Uterus (tissue), 2 donors: ENCODE data around the gene SH2D4B.

Experiments
- POLR2A ChIP-seq, 2 donors: fragments of 450-650 bp; IDR thresholded peaks; one replicate each; pipeline ENCODE4 v1.6.1; 2016; ENCODE audit warnings: antibody characterized with exemption in 2 of 2, mild to moderate bottlenecking in 1 of 2, moderate library complexity in 1 of 2
- TF ChIP-seq, protein P1 (sequence below), 4 experiments: fragments of 200-600 bp in 2 of 4; fragments of 450-650 bp in 2 of 4; sonication (generic) in 2 of 4; IDR thresholded peaks; one replicate each; pipeline ENCODE4 v1.5.1; 2016 to 2019; ENCODE audit warnings: antibody characterized with exemption in 4 of 4, mild to moderate bottlenecking in 2 of 4, moderate library complexity in 1 of 4

DNA sequence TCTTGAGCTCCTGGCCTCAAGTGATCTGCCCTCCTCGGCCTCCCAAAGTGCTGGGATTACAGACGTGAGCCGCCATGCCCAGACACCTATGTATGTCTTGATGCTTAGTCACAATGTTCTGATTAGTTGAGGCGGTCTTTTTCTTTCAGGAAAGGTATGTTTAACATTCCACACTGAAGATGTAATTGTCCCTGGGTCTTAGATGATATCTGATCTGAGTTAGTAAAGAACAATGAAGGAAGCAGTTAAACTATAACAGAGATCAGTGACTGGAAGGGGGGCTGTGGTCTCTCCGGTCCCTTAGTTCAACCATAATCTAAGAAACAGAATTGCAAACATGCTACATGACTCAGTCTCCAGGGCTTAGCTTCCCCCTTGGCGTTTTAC lies 31.5 kb upstream of the SH2D4B start:
- TF ChIP-seq, protein P1, sequence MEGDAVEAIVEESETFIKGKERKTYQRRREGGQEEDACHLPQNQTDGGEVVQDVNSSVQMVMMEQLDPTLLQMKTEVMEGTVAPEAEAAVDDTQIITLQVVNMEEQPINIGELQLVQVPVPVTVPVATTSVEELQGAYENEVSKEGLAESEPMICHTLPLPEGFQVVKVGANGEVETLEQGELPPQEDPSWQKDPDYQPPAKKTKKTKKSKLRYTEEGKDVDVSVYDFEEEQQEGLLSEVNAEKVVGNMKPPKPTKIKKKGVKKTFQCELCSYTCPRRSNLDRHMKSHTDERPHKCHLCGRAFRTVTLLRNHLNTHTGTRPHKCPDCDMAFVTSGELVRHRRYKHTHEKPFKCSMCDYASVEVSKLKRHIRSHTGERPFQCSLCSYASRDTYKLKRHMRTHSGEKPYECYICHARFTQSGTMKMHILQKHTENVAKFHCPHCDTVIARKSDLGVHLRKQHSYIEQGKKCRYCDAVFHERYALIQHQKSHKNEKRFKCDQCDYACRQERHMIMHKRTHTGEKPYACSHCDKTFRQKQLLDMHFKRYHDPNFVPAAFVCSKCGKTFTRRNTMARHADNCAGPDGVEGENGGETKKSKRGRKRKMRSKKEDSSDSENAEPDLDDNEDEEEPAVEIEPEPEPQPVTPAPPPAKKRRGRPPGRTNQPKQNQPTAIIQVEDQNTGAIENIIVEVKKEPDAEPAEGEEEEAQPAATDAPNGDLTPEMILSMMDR (IDR thresholded peaks at IDR 0.05) = no peak
- no peak for TF ChIP-seq POLR2A (IDR thresholded peaks at IDR 0.05)
